IMR-90 (cell line): ENCODE results near the gene NAA35. TPM values are rescaled to one million over a fixed set of nuclear protein-coding genes. Genes with fewer than 3 reads are reported as not detected.

Experiments used
- ATAC-seq: fragments of 200-7000 bp; cut with Tn5 transposase; 2 replicates; pipeline ENCODE4 v1.9.1; 2020; ENCODE audit warnings: low read depth, mild to moderate bottlenecking, moderate library complexity
- BruUV-seq: library from RNA; stranded (reverse); fragments of 400-500 nt; replicated peaks from 2 replicates; lab custom pipeline; 2021; lab: Mats Ljungman, UMichigan
- CTCF ChIA-PET: fragments of 300-600 bp; formaldehyde crosslinking; extraction: SDS; loops from one replicate; lab custom pipeline; 2021; ENCODE audit warnings: antibody characterized with exemption; lab: Yijun Ruan, JAX
- POLR2A ChIA-PET: fragments of 300-600 bp; sonication (Branson Sonifier 250); formaldehyde crosslinking; loops from one replicate; lab custom pipeline; 2022; ENCODE audit warnings: antibody characterized with exemption; ENCODE audit not compliant: unreplicated experiment; lab: Charles Lee
- DNase-seq: peaks from one replicate; pipeline ENCODE4 v3.0.0; 2013
- H2AFZ ChIP-seq: replicated peaks from 2 replicates; pipeline ENCODE3; 2013; ENCODE audit warnings: low read length, mild to moderate bottlenecking; ENCODE audit not compliant: poor library complexity
- H2AK5ac ChIP-seq: 2 replicates; pipeline ENCODE4 v1.6.1; 2013; ENCODE audit warnings: low read depth, low read length, inconsistent platforms
- H2AK9ac ChIP-seq: replicated peaks from 2 replicates; pipeline ENCODE3; 2013; ENCODE audit warnings: mild to moderate bottlenecking, low read depth, low read length, moderate library complexity; ENCODE audit not compliant: poor library complexity
- H2BK120ac ChIP-seq: 2 replicates; pipeline ENCODE4 v1.6.1; 2013; ENCODE audit warnings: low read depth, low read length, inconsistent platforms
- H2BK15ac ChIP-seq: 3 replicates; pipeline ENCODE4 v1.6.1; 2013; ENCODE audit warnings: low read depth, low read length, inconsistent platforms
- H2BK20ac ChIP-seq: 2 replicates; pipeline ENCODE4 v1.6.1; 2013; ENCODE audit warnings: low read depth, mild to moderate bottlenecking, inconsistent platforms, low read length, moderate library complexity
- H2BK5ac ChIP-seq: 2 replicates; pipeline ENCODE4 v1.6.1; 2013; ENCODE audit warnings: mild to moderate bottlenecking, low read depth, low read length, inconsistent platforms; ENCODE audit not compliant: poor library complexity, severe bottlenecking
- H3K14ac ChIP-seq: replicated peaks from 2 replicates; pipeline ENCODE4 v1.6.1; 2013; ENCODE audit warnings: low read depth, low read length, inconsistent platforms
- H3K18ac ChIP-seq: 2 replicates; pipeline ENCODE4 v1.6.1; 2013; ENCODE audit warnings: low read depth, low read length, control low read depth
- H3K23ac ChIP-seq: 2 replicates; pipeline ENCODE4 v1.6.1; 2013; ENCODE audit warnings: low read depth, low read length, inconsistent platforms
- H3K27ac ChIP-seq: 2 replicates; pipeline ENCODE4 v1.5.1; 2013; ENCODE audit warnings: mild to moderate bottlenecking, control low read depth, low read length; ENCODE audit not compliant: insufficient read depth
- H3K27me3 ChIP-seq: 2 replicates; pipeline ENCODE4 v1.6.1; 2013; ENCODE audit warnings: low read length; ENCODE audit not compliant: control insufficient read depth, insufficient read depth
- H3K36me3 ChIP-seq: 2 replicates; pipeline ENCODE4 v1.6.1; 2013; ENCODE audit warnings: low read length, mixed read lengths; ENCODE audit not compliant: control insufficient read depth, insufficient read depth
- H3K4ac ChIP-seq: 2 replicates; pipeline ENCODE4 v1.6.1; 2013; ENCODE audit warnings: low read depth, low read length, inconsistent platforms
- H3K4me1 ChIP-seq: 2 replicates; pipeline ENCODE4 v1.6.1; 2013; ENCODE audit warnings: low read length, mixed read lengths; ENCODE audit not compliant: control insufficient read depth, insufficient read depth
- H3K4me2 ChIP-seq: 2 replicates; pipeline ENCODE4 v1.6.1; 2013; ENCODE audit warnings: low read depth, mild to moderate bottlenecking, control low read depth, low read length, moderate library complexity
- H3K4me3 ChIP-seq: 2 replicates; pipeline ENCODE4 v1.5.1; 2013; ENCODE audit warnings: low read depth, mild to moderate bottlenecking, control low read depth, low read length, moderate library complexity; ENCODE audit not compliant: insufficient read depth
- H3K56ac ChIP-seq: 2 replicates; pipeline ENCODE4 v1.6.1; 2013; ENCODE audit warnings: low read length, inconsistent platforms; ENCODE audit not compliant: insufficient read depth; ENCODE audit errors: extremely low read depth
- H3K79me1 ChIP-seq, 2 experiments: 2 replicates each; pipeline ENCODE4 v1.6.1; 2013; ENCODE audit warnings: low read length in 2 of 2, inconsistent platforms in 1 of 2, low read depth in 1 of 2
- H3K9ac ChIP-seq: 2 replicates; pipeline ENCODE4 v1.6.1; 2013; ENCODE audit warnings: low read depth, low read length, control low read depth
- H3K9me1 ChIP-seq: 2 replicates; pipeline ENCODE4 v1.6.1; 2013; ENCODE audit warnings: low read length, inconsistent platforms; ENCODE audit not compliant: insufficient read depth
- H3K9me3 ChIP-seq: 2 replicates; pipeline ENCODE4 v1.6.1; 2013; ENCODE audit warnings: low read length; ENCODE audit not compliant: control insufficient read depth, insufficient read depth
- H4K20me1 ChIP-seq: 2 replicates; pipeline ENCODE4 v1.6.1; 2013; ENCODE audit warnings: low read length, inconsistent platforms; ENCODE audit not compliant: insufficient read depth
- H4K5ac ChIP-seq: 2 replicates; pipeline ENCODE4 v1.6.1; 2013; ENCODE audit warnings: mild to moderate bottlenecking, low read depth, low read length, control low read depth
- H4K8ac ChIP-seq, 2 experiments: 2 replicates each; pipeline ENCODE4 v1.6.1; 2013; ENCODE audit warnings: low read depth in 2 of 2, low read length in 2 of 2, control low read depth in 1 of 2, inconsistent platforms in 1 of 2
- H4K91ac ChIP-seq: 2 replicates; pipeline ENCODE4 v1.6.1; 2013; ENCODE audit warnings: low read depth, low read length, inconsistent platforms; ENCODE audit not compliant: insufficient read depth
- BHLHE40 ChIP-seq: fragments of 150-350 bp; IDR thresholded peaks from 2 replicates; pipeline ENCODE4 v1.6.1; 2016; ENCODE audit warnings: mild to moderate bottlenecking, low read depth, low read length
- MAFK ChIP-seq: IDR thresholded peaks from 2 replicates; pipeline ENCODE4 v1.6.1; 2012; ENCODE audit warnings: low read depth, low read length, improper control_type of control experiment
- RFX5 ChIP-seq: IDR thresholded peaks from 2 replicates; pipeline ENCODE4 v1.8.0; 2012; ENCODE audit warnings: low read depth, mild to moderate bottlenecking, low read length, moderate library complexity
- SMC3 ChIP-seq: fragments of 150-350 bp; IDR thresholded peaks from 2 replicates; pipeline ENCODE4 v1.6.1; 2016; ENCODE audit warnings: low read depth, mild to moderate bottlenecking, antibody characterized with exemption, low read length, moderate library complexity
- WGBS, 2 experiments: methylation state at CpG; one replicate each; pipeline versions ENCODE4 v1.1.5 to v1.1.7; 2013; ENCODE audit warnings: missing lambda C conversion rate in 2 of 2; ENCODE audit not compliant: insufficient read length in 1 of 2; ENCODE audit errors: extremely low coverage in 2 of 2; 5-methylcytosine and 5-hydroxymethylcytosine counted together
- dilution Hi-C: fragments of 300-500 bp; cut with HindIII; formaldehyde crosslinking; loops from one replicate; pipeline ENCODE4 v1.14.3; 2018; ENCODE audit warnings: low sequenced_read_pairs; ENCODE audit not compliant: unreplicated experiment
- in situ Hi-C: fragments of 300-500 bp; cut with MboI; formaldehyde crosslinking; loops from 3 replicates; pipeline ENCODE4 v1.14.3; 2019; ENCODE audit warnings: low sequenced_read_pairs, inconsistent platforms, mixed read lengths
- intact Hi-C: fragments of 100-400 bp; cut with micrococcal nuclease; formaldehyde crosslinking; loops from 2 replicates; pipeline ENCODE4 v1.10.0; 2022
- polyA plus RNA-seq, 3 experiments: library from polyadenylated mRNA; depleted of rRNA; stranded (reverse); fragments of >200 nt; gene quantifications; 2 replicates each; pipeline ENCODE4 v1.2.3, GENCODE V29; 2012; ENCODE audit warnings: low replicate concordance in 1 of 3
- total RNA-seq: library from RNA; depleted of rRNA; stranded (reverse); fragments of >200 nt; gene quantifications from 2 replicates; pipeline ENCODE4 v1.2.3, GENCODE V29; 2012

The NAA35 gene
- total and polyA plus RNA-seq, 2 of the 4 experiments (the other 2 are of a cell fraction): 13.1 to 16.5 TPM

DNA sequence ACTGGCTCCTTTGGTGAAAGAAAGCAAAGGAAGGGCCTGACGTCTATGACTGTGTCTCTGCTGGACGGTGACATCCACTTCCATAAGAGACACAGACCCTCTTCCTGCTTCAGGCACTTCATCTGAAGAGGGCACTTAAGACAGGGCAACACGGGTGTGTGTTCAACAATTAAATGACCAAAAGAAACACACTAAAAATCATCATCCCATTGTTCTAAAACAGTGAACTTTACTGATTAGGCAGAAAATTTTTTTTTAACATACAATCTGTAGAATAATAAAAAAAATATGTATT is 99.9 kb downstream of the NAA35 start:
- Histone ChIP-seq H3K56ac (no peak overlapping the region), H3K9me1 (peaks cover 6% of the 10 kb centered on the region), H2AFZ (no peak overlapping the region), H4K91ac (no peak overlapping the region), H4K5ac (no peak overlapping the region), H3K14ac (no peak overlapping the region), H2AK5ac (no peak overlapping the region), H2BK120ac (no peak overlapping the region), H3K36me3 (peaks cover 7% of the 10 kb centered on the region; the same call in 1 of the 2 replicates), H2BK5ac (no peak overlapping the region), H3K79me1 (no peaks in the 10 kb centered on the region; a peak in 1 of 4 replicates), H3K9ac (no peak overlapping the region), H2AK9ac (no peak overlapping the region), H3K18ac (no peak overlapping the region), H3K4me3 (no peak overlapping the region), H3K27ac (no peak overlapping the region), H3K23ac (no peak overlapping the region), H3K4me1 (peaks cover 5% of the 10 kb centered on the region; the same call in 1 of the 2 replicates), H2BK15ac (no peak overlapping the region), H3K9me3 (no peaks in the 10 kb centered on the region), H2BK20ac (no peak overlapping the region), H3K27me3 (no peaks in the 10 kb centered on the region), H4K20me1 (no peaks in the 10 kb centered on the region), H3K4ac (no peak overlapping the region), H3K4me2 (no peak overlapping the region), H4K8ac (no peak overlapping the region)
- dilution Hi-C loops: no loop called here
- in situ Hi-C loops: no loop called here
- BruUV-seq: no TSS peak
- no peak for DNase-seq
- no CpG with 5 or more reads among the region's 3 CpGs for WGBS, 2 experiments
- ChIA-PET CTCF (no interaction called here), POLR2A (no interaction called here)
- no peak for TF ChIP-seq BHLHE40
- TF ChIP-seq RFX5: no peak
- no peak for TF ChIP-seq MAFK
- TF ChIP-seq SMC3: no peak
- no peak for ATAC-seq
- intact Hi-C loops: loop anchor here (2.0 to 10.0 kb wide), 2 partner anchors 58 to 234 kb away; partner anchors contain the start of gene GOLM1
